BJ (cell line): ENCODE results near the gene LNP1. TPM values are rescaled to one million over a fixed set of nuclear protein-coding genes. Genes with fewer than 3 reads are reported as not detected.

Experiments used
- CTCF ChIA-PET: fragments of 350-600 bp; formaldehyde crosslinking; extraction: SDS; loops from one replicate; lab custom pipeline; 2021; ENCODE audit warnings: antibody characterized with exemption, inconsistent platforms; lab: Yijun Ruan, JAX
- POLR2A ChIA-PET: fragments of 300-600 bp; sonication (Branson Sonifier 250); formaldehyde crosslinking; extraction: SDS; loops from one replicate; lab custom pipeline; 2021; ENCODE audit warnings: antibody characterized with exemption; lab: Charles Lee
- DNase-seq: peaks from one replicate; pipeline ENCODE4 v3.0.0-alpha.2; 2011; ENCODE audit warnings: low read depth
- H3K27me3 ChIP-seq: 2 replicates; pipeline ENCODE4 v1.6.0; 2011; ENCODE audit warnings: low read length; ENCODE audit not compliant: control insufficient read depth, insufficient read depth
- H3K36me3 ChIP-seq: 2 replicates; pipeline ENCODE4 v1.5.1; 2011; ENCODE audit warnings: low read length; ENCODE audit not compliant: control insufficient read depth, insufficient read depth
- H3K4me3 ChIP-seq: 2 replicates; pipeline ENCODE4 v1.5.1; 2011; ENCODE audit warnings: low read depth, mild to moderate bottlenecking, control low read depth, low read length
- polyA plus RNA-seq: library from polyadenylated mRNA; depleted of rRNA; stranded (reverse); fragments of >200 nt; gene quantifications from 2 replicates; pipeline ENCODE4 v1.2.3, GENCODE V29; 2011
- TF ChIP-seq, protein P1 (sequence below): IDR thresholded peaks from 2 replicates; pipeline ENCODE4 v1.5.1; 2011; ENCODE audit warnings: low read depth, mild to moderate bottlenecking, control low read depth, inconsistent platforms, low read length, moderate library complexity; ENCODE audit not compliant: insufficient read depth

Gene LNP1
- polyA plus RNA-seq, 1 experiment, result 2.1 TPM

DNA sequence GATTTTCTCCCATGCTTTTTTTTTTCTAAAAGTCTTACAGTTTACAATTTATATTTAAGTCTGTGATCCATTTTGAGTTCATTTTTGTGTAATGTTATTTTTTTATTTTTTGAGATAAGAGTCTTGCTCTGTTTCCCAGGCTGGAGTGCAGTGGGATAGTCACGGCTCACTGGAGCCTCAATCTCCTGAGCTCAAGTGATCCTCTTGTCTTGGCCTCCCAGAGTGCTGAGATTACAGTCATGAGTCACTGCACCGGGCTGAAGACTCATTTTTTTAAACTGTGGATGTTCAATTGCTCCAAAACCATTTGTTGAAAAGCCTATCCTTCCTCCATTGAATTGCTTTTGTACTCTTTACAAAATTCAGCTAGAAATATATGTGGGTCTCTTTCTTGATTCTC lies 19.5 kb downstream of the LNP1 start:
- TF ChIP-seq, protein P1, sequence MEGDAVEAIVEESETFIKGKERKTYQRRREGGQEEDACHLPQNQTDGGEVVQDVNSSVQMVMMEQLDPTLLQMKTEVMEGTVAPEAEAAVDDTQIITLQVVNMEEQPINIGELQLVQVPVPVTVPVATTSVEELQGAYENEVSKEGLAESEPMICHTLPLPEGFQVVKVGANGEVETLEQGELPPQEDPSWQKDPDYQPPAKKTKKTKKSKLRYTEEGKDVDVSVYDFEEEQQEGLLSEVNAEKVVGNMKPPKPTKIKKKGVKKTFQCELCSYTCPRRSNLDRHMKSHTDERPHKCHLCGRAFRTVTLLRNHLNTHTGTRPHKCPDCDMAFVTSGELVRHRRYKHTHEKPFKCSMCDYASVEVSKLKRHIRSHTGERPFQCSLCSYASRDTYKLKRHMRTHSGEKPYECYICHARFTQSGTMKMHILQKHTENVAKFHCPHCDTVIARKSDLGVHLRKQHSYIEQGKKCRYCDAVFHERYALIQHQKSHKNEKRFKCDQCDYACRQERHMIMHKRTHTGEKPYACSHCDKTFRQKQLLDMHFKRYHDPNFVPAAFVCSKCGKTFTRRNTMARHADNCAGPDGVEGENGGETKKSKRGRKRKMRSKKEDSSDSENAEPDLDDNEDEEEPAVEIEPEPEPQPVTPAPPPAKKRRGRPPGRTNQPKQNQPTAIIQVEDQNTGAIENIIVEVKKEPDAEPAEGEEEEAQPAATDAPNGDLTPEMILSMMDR, result no peak
- POLR2A ChIA-PET, result no interaction called here
- CTCF ChIA-PET, result interaction anchor here (0.6 to 1.1 kb wide), 2 partner anchors 14 to 15 kb away, joined by 3 to 4 read pairs; no protein-coding TSS in a partner anchor
- Histone ChIP-seq H3K4me3 (no peak overlapping the region), H3K27me3 (no peaks in the 10 kb centered on the region), H3K36me3 (no peaks in the 10 kb centered on the region)
- no peak for DNase-seq

DNA sequence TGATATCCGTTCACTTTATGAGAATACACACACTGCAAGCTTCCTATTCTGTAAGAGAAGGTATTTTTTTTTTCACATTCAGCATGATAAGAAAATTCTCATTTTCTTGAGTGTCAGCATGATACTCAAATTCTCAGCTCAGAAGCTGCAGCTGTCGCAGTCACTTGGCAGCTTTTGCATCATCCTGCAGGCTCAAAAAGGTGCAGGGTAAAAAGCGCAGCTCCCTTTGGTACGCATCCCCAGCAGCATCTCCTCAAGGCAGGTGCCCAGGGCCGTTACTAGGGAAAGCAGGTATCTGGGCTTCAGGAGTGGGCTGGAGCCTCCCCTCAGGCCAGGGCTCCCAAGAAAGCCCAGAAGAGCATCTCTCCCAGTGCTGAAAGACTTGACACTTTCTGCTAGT lies 22.3 kb downstream of the LNP1 start:
- ChIA-PET POLR2A (no interaction called here), CTCF (no interaction called here)
- DNase-seq, result no peak
- no peak overlapping the region for H3K4me3 ChIP-seq
- no peaks in the 10 kb centered on the region for H3K36me3 ChIP-seq
- H3K27me3 ChIP-seq, result no peaks in the 10 kb centered on the region
- TF ChIP-seq, protein P1, result no peak

DNA sequence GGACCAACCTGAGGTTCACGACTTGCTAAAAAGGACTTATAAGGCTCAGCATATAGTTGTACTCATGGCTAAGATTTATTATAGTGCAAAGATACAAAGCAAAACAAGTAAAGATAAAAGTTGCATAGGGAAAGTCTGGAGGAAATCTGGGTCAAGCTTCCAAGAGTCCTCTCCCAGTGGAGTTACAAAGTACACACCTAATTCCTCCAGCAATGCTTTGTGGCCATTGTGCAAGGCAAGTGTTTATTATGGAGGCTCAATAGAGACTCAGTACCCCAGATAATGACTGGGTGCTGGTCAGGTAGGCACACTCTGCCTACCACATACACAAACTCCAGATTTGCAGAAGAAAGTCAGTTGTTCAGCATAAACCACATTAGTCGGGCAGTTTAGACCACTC lies 22.9 kb downstream of the LNP1 start:
- H3K36me3 ChIP-seq, result no peaks in the 10 kb centered on the region
- ChIA-PET CTCF (no interaction called here), POLR2A (no interaction called here)
- H3K4me3 ChIP-seq, result no peak overlapping the region
- no peak for DNase-seq
- no peaks in the 10 kb centered on the region for H3K27me3 ChIP-seq
- TF ChIP-seq, protein P1, result no peak

DNA sequence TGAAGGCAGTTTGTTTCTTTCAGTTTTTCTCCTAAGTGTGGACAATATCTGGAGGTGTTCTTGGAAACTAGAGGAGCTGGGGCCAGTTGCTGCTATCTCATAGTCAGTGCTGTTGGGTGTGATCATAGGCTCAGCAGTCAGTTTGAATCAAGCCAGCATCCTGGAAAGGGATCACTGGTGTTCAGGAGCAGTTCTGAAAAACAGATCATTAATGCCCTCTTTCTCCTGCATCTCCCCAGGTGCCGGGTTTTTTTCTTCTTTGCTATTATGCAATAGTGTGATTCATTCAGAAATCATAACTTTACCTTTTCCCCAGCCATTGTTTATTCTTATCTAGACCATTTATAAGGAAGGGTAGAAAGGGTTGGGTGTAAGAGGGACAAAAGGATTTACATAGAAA lies 24.0 kb downstream of the LNP1 start:
- no peaks in the 10 kb centered on the region for H3K36me3 ChIP-seq
- TF ChIP-seq, protein P1, result no peak
- no peak for DNase-seq
- ChIA-PET CTCF (no interaction called here), POLR2A (no interaction called here)
- H3K4me3 ChIP-seq, result no peak overlapping the region
- no peaks in the 10 kb centered on the region for H3K27me3 ChIP-seq

DNA sequence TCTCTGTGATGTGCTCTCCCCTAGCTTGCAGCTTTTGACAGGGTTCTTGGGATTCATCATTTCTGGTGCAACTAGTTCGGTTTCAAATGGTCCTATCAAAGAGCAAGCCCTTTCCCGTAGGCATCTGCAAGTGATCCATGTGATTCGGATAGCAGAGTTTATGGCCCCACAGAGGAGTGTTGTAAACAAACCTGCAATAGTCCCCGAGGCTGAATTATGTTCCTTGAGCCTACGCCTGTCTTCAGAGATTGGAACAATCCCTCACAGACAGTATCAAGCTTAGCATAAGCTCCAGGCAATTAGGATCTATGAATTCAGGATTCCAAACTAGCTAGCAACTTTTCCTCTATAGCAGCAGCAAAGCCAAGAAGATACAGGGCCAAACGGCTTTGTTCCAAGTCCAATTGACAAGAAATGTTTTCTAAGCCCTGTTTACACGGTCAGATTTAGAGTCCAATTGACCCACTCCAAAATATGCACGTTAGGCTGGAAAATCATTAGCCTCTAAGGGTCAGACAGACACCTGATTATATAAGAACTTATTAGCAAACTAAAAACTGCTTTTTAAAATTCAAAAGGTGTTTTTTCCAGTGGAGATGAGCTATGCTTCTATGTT lies 24.8 kb downstream of the LNP1 start:
- ChIA-PET POLR2A (no interaction called here), CTCF (no interaction called here)
- DNase-seq, result no peak
- Histone ChIP-seq H3K27me3 (no peaks in the 10 kb centered on the region), H3K36me3 (no peaks in the 10 kb centered on the region), H3K4me3 (no peak overlapping the region)
- TF ChIP-seq, protein P1, result no peak
